Measurements from ENCODE around the gene USP17L15.
"Not testable (repeated sequence)": the region's sequence is repeated elsewhere in the genome, so short reads cannot be mapped to it uniquely, and the experiment has no call there.

The USP17L15 gene, protein sequence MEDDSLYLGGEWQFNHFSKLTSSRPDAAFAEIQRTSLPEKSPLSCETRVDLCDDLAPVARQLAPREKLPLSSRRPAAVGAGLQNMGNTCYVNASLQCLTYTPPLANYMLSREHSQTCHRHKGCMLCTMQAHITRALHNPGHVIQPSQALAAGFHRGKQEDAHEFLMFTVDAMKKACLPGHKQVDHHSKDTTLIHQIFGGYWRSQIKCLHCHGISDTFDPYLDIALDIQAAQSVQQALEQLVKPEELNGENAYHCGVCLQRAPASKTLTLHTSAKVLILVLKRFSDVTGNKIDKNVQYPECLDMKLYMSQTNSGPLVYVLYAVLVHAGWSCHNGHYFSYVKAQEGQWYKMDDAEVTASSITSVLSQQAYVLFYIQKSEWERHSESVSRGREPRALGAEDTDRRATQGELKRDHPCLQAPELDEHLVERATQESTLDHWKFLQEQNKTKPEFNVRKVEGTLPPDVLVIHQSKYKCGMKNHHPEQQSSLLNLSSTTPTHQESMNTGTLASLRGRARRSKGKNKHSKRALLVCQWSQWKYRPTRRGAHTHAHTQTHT

DNA sequence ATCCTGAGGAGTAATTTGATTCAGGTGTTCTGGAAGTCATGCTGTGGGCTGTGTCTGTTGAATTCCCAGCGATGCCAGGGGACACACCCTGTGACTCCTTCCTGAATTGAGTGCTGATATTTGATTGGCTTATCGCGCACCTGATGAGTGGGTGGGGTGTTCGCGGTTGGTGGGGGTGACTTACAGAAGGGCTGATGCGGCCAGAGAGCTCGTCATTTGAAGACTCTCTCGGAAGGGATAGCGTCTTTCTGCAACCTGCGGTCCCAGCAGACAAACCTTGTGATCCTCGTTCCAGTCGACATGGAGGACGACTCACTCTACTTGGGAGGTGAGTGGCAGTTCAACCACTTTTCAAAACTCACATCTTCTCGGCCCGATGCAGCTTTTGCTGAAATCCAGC is at the start of gene USP17L15:
Gene USP17L15, plus strand, starts transcription at position 301 of the 400 bp plus-strand sequence. Its CDS starts 0 bp downstream, at position 301.
- not testable (repeated sequence) for H3K4me3 ChIP-seq (replicated peaks; ENCODE audit: low read depth, low read length); DNase-seq (ENCODE audit: low read depth)

DNA sequence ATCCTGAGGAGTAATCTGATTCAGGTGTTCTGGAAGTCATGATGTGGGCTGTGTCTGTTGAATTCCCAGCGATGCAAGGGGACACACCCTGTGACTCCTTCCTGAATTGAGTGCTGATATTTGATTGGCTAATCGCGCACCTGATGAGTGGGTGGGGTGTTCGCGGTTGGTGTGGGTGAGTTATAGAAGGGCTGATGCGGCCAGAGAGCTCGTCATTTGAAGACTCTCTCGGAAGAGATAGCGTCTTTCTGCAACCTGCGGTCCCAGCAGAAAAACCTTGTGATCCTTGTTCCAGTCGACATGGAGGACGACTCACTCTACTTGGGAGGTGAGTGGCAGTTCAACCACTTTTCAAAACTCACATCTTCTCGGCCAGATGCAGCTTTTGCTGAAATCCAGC is 23.8 kb upstream of the USP17L15 start, which contains the start of gene USP17L10:
Gene USP17L10, plus strand, starts transcription at position 301 of the 400 bp plus-strand sequence. Its CDS starts 0 bp downstream, at position 301.
- H3K4me3 ChIP-seq (replicated peaks; ENCODE audit: low read depth, low read length); DNase-seq (ENCODE audit: low read depth): not testable (repeated sequence)

DNA sequence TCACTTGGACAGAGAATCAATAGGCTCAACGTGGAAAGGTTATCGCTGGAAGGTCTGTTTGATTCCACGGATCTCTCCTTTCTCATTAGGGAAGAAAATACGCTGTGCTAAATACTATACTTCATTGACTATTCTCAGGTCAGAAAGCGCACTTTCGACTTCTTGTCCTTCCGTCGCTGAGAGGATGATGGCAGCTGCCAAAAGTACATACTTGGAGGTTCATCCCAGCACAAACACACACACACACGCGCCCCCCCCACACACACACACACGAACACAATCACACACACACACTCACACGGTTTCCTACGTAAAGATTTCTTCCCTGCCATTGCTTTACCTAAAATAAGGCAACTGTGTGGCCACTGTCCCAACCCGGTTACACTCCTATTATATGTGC is 19.5 kb upstream of the USP17L15 start:
- not testable (repeated sequence) for DNase-seq (ENCODE audit: low read depth); H3K4me3 ChIP-seq (replicated peaks; ENCODE audit: low read depth, low read length)

DNA sequence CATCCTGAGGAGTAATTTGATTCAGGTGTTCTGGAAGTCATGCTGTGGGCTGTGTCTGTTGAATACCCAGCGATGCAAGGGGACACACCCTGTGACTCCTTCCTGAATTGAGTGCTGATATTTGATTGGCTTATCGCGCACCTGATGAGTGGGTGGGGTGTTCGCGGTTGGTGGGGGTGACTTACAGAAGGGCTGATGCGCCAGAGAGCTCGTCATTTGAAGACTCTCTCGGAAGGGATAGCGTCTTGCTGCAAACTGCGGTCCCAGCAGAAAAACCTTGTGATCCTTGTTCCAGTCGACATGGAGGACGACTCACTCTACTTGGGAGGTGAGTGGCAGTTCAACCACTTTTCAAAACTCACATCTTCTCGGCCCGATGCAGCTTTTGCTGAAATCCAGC is 19.1 kb upstream of the USP17L15 start, which contains the start of gene USP17L11:
Gene USP17L11, plus strand, starts transcription at position 301 of the 400 bp plus-strand sequence. Its CDS starts 0 bp downstream, at position 301.
- H3K4me3 ChIP-seq (replicated peaks; ENCODE audit: low read depth, low read length); DNase-seq (ENCODE audit: low read depth): not testable (repeated sequence)

DNA sequence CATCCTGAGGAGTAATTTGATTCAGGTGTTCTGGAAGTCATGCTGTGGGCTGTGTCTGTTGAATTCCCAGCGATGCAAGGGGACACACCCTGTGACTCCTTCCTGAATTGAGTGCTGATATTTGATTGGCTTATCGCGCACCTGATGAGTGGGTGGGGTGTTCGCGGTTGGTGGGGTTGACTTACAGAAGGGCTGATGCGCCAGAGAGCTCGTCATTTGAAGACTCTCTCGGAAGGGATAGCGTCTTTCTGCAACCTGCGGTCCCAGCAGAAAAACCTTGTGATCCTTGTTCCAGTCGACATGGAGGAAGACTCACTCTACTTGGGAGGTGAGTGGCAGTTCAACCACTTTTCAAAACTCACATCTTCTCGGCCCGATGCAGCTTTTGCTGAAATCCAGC is 14.3 kb upstream of the USP17L15 start, which contains the start of gene USP17L12:
Gene USP17L12, plus strand, starts transcription at position 301 of the 400 bp plus-strand sequence. Its CDS starts 0 bp downstream, at position 301.
- DNase-seq (ENCODE audit: low read depth); H3K4me3 ChIP-seq (replicated peaks; ENCODE audit: low read depth, low read length): not testable (repeated sequence)

DNA sequence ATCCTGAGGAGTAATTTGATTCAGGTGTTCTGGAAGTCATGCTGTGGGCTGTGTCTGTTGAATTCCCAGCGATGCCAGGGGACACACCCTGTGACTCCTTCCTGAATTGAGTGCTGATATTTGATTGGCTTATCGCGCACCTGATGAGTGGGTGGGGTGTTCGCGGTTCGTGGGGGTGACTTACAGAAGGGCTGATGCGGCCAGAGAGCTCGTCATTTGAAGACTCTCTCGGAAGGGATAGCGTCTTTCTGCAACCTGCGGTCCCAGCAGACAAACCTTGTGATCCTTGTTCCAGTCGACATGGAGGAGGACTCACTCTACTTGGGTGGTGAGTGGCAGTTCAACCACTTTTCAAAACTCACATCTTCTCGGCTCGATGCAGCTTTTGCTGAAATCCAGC is 9.6 kb upstream of the USP17L15 start, which contains the start of gene USP17L13:
Gene USP17L13, plus strand, starts transcription at position 301 of the 400 bp plus-strand sequence. Its CDS starts 0 bp downstream, at position 301.
- DNase-seq (ENCODE audit: low read depth); H3K4me3 ChIP-seq (replicated peaks; ENCODE audit: low read depth, low read length): not testable (repeated sequence)

DNA sequence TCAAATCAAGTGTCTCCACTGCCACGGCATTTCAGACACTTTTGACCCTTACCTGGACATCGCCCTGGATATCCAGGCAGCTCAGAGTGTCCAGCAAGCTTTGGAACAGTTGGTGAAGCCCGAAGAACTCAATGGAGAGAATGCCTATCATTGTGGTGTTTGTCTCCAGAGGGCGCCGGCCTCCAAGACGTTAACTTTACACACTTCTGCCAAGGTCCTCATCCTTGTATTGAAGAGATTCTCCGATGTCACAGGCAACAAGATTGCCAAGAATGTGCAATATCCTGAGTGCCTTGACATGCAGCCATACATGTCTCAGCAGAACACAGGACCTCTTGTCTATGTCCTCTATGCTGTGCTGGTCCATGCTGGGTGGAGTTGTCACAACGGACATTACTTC is 3.9 kb upstream of the USP17L15 start:
- not testable (repeated sequence) for H3K4me3 ChIP-seq (replicated peaks; ENCODE audit: low read depth, low read length); DNase-seq (ENCODE audit: low read depth)

DNA sequence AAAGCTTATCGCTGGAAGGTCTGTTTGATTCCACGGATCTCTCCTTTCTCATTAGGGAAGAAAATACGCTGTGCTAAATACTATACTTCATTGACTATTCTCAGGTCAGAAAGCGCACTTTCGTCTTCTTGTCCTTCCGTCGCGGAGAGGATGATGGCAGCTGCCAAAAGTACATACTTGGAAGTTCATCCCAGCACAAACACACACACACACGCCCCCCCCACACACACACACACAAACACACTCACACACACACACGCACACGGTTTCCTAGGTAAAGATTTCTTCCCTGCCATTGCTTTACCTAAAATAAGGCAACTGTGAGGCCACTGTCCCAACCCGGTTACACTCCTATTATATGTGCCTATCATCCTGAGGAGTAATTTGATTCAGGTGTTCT is 4.3 kb downstream of the USP17L15 start:
- H3K4me3 ChIP-seq (replicated peaks; ENCODE audit: low read depth, low read length); DNase-seq (ENCODE audit: low read depth): not testable (repeated sequence)

DNA sequence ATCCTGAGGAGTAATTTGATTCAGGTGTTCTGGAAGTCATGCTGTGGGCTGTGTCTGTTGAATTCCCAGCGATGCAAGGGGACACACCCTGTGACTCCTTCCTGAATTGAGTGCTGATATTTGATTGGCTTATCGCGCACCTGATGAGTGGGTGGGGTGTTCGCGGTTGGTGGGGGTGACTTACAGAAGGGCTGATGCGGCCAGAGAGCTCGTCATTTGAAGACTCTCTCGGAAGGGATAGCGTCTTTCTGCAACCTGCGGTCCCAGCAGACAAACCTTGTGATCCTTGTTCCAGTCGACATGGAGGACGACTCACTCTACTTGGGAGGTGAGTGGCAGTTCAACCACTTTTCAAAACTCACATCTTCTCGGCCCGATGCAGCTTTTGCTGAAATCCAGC is 9.4 kb downstream of the USP17L15 start, which contains the start of gene USP17L17:
Gene USP17L17, plus strand, starts transcription at position 301 of the 400 bp plus-strand sequence. Its CDS starts 0 bp downstream, at position 301.
- not testable (repeated sequence) for DNase-seq (ENCODE audit: low read depth); H3K4me3 ChIP-seq (replicated peaks; ENCODE audit: low read depth, low read length)

DNA sequence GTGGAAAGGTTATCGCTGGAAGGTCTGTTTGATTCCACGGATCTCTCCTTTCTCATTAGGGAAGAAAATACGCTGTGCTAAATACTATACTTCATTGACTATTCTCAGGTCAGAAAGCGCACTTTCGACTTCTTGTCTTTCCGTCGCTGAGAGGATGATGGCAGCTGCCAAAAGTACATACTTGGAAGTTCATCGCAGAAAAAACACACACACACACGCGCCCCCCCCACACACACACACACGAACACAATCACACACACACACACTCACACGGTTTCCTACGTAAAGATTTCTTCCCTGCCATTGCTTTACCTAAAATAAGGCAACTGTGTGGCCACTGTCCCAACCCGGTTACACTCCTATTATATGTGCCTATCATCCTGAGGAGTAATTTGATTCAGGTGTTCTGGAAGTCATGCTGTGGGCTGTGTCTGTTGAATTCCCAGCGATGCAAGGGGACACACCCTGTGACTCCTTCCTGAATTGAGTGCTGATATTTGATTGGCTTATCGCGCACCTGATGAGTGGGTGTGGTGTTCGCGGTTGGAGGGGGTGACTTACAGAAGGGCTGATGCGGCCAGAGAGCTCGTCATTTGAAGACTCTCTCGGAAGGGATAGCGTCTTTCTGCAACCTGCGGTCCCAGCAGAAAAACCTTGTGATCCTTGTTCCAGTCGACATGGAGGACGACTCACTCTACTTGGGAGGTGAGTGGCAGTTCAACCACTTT is 13.9 kb downstream of the USP17L15 start, which contains the start of gene USP17L18:
Gene USP17L18, plus strand, starts transcription at position 678 of the 728 bp plus-strand sequence. Its CDS starts 0 bp downstream, at position 678.
- not testable (repeated sequence) for DNase-seq (ENCODE audit: low read depth); H3K4me3 ChIP-seq (replicated peaks; ENCODE audit: low read depth, low read length)

DNA sequence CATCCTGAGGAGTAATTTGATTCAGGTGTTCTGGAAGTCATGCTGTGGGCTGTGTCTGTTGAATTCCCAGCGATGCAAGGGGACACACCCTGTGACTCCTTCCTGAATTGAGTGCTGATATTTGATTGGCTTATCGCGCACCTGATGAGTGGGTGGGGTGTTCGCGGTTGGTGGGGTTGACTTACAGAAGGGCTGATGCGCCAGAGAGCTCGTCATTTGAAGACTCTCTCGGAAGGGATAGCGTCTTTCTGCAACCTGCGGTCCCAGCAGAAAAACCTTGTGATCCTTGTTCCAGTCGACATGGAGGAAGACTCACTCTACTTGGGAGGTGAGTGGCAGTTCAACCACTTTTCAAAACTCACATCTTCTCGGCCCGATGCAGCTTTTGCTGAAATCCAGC is 18.9 kb downstream of the USP17L15 start, which contains the start of gene USP17L19:
Gene USP17L19, plus strand, starts transcription at position 301 of the 400 bp plus-strand sequence. Its CDS starts 0 bp downstream, at position 301.
- not testable (repeated sequence) for H3K4me3 ChIP-seq (replicated peaks; ENCODE audit: low read depth, low read length); DNase-seq (ENCODE audit: low read depth)

DNA sequence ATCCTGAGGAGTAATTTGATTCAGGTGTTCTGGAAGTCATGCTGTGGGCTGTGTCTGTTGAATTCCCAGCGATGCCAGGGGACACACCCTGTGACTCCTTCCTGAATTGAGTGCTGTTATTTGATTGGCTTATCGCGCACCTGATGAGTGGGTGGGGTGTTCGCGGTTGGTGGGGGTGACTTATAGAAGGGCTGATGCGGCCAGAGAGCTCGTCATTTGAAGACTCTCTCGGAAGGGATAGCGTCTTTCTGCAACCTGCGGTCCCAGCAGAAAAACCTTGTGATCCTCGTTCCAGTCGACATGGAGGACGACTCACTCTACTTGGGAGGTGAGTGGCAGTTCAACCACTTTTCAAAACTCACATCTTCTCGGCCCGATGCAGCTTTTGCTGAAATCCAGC is 23.6 kb downstream of the USP17L15 start, which contains the start of gene USP17L20:
Gene USP17L20, plus strand, starts transcription at position 301 of the 400 bp plus-strand sequence. Its CDS starts 0 bp downstream, at position 301.
- not testable (repeated sequence) for DNase-seq (ENCODE audit: low read depth); H3K4me3 ChIP-seq (replicated peaks; ENCODE audit: low read depth, low read length)

DNA sequence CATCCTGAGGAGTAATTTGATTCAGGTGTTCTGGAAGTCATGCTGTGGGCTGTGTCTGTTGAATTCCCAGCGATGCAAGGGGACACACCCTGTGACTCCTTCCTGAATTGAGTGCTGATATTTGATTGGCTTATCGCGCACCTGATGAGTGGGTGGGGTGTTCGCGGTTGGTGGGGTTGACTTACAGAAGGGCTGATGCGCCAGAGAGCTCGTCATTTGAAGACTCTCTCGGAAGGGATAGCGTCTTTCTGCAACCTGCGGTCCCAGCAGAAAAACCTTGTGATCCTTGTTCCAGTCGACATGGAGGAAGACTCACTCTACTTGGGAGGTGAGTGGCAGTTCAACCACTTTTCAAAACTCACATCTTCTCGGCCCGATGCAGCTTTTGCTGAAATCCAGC is 28.4 kb downstream of the USP17L15 start, which contains the start of gene USP17L21:
Gene USP17L21, plus strand, starts transcription at position 301 of the 400 bp plus-strand sequence. Its CDS starts 0 bp downstream, at position 301.
- not testable (repeated sequence) for DNase-seq (ENCODE audit: low read depth); H3K4me3 ChIP-seq (replicated peaks; ENCODE audit: low read depth, low read length)

DNA sequence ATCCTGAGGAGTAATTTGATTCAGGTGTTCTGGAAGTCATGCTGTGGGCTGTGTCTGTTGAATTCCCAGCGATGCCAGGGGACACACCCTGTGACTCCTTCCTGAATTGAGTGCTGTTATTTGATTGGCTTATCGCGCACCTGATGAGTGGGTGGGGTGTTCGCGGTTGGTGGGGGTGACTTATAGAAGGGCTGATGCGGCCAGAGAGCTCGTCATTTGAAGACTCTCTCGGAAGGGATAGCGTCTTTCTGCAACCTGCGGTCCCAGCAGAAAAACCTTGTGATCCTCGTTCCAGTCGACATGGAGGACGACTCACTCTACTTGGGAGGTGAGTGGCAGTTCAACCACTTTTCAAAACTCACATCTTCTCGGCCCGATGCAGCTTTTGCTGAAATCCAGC is 33.1 kb downstream of the USP17L15 start, which contains the start of gene USP17L22:
Gene USP17L22, plus strand, starts transcription at position 301 of the 400 bp plus-strand sequence. Its CDS starts 0 bp downstream, at position 301.
- DNase-seq (ENCODE audit: low read depth); H3K4me3 ChIP-seq (replicated peaks; ENCODE audit: low read depth, low read length): not testable (repeated sequence)

DNA sequence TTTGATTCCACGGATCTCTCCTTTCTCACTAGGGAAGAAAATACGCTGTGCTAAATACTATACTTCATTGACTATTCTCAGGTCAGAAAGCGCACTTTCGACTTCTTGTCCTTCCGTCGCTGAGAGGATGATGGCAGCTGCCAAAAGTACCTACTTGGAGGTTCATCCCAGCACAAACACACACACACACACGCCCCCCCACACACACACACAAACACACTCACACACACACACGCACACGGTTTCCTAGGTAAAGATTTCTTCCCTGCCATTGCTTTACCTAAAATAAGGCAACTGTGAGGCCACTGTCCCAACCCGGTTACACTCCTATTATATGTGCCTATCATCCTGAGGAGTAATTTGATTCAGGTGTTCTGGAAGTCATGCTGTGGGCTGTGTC is 37.5 kb downstream of the USP17L15 start:
- not testable (repeated sequence) for DNase-seq (ENCODE audit: low read depth); H3K4me3 ChIP-seq (replicated peaks; ENCODE audit: low read depth, low read length)
